Type B pancreatic cell (in vitro differentiated cells): ENCODE data around the gene NPTX1. TPM values are rescaled to one million over a fixed set of nuclear protein-coding genes. Genes with fewer than 3 reads are reported as not detected.

ENCODE experiments used
- DNase-seq: peaks from one replicate; pipeline ENCODE4 v3.0.0; 2021; ENCODE audit warnings: mixed read lengths; ENCODE audit not compliant: unreplicated experiment; ENCODE audit errors: extremely low spot score
- H3K27ac Mint-ChIP-seq: 2 replicates; pipeline ENCODE4 v1.8.0; 2021; ENCODE audit warnings: mild to moderate bottlenecking, mixed read lengths
- H3K27me3 Mint-ChIP-seq: 2 replicates; pipeline ENCODE4 v1.8.0; 2021; ENCODE audit warnings: mixed read lengths
- H3K36me3 Mint-ChIP-seq: 2 replicates; pipeline ENCODE4 v1.8.0; 2021; ENCODE audit warnings: mixed read lengths
- H3K4me1 Mint-ChIP-seq: one replicate; pipeline ENCODE4 v1.8.0; 2021; ENCODE audit warnings: mixed read lengths; ENCODE audit not compliant: unreplicated experiment
- H3K4me3 Mint-ChIP-seq: 2 replicates; pipeline ENCODE4 v1.8.0; 2021; ENCODE audit warnings: mild to moderate bottlenecking, mixed read lengths
- H3K9me3 Mint-ChIP-seq: 2 replicates; pipeline ENCODE4 v1.8.0; 2021; ENCODE audit warnings: mixed read lengths
- CTCF ChIP-seq: fragments of 200-600 bp; sonication (generic); conservative IDR thresholded peaks from 2 replicates; pipeline ENCODE4 v1.5.0; 2021; ENCODE audit warnings: antibody characterized with exemption, mild to moderate bottlenecking
- total RNA-seq: library from RNA; stranded (reverse); gene quantifications from 2 replicates; pipeline ENCODE4 v1.2.1, GENCODE V29; 2021; ENCODE audit warnings: low replicate concordance

Gene NPTX1
- total RNA-seq, 1 donor from 2014 or later: 4.7 TPM

- TF ChIP-seq CTCF: no peak
- Mint-ChIP-seq H3K4me1 (no peaks in the 10 kb centered on the region), H3K36me3 (no peaks in the 10 kb centered on the region), H3K4me3 (no peak overlapping the region), H3K9me3 (no peaks in the 10 kb centered on the region), H3K27me3 (peaks cover 7% of the 10 kb centered on the region), H3K27ac (no peak overlapping the region)
- DNase-seq: no peak
Observed at GRCh38 chr17:80447790-80448189, 28.6 kb downstream of the NPTX1 start.

- Mint-ChIP-seq H3K36me3 (no peaks in the 10 kb centered on the region), H3K9me3 (no peaks in the 10 kb centered on the region), H3K4me1 (no peaks in the 10 kb centered on the region), H3K27ac (no peak overlapping the region), H3K27me3 (peaks cover 17% of the 10 kb centered on the region), H3K4me3 (no peak overlapping the region)
- no peak for DNase-seq
- TF ChIP-seq CTCF: no peak
Observed at GRCh38 chr17:80446645-80447405, 29.6 kb downstream of the NPTX1 start.

GRCh38 chr17:80445726-80446110 is 30.7 kb downstream of the NPTX1 start:
- H3K4me1 Mint-ChIP-seq: no peaks in the 10 kb centered on the region
- no peak for TF ChIP-seq CTCF
- no peak for DNase-seq
- H3K9me3 Mint-ChIP-seq: no peaks in the 10 kb centered on the region
- no peak overlapping the region for H3K27ac Mint-ChIP-seq
- H3K4me3 Mint-ChIP-seq: no peak overlapping the region
- peaks cover 17% of the 10 kb centered on the region for H3K27me3 Mint-ChIP-seq
- H3K36me3 Mint-ChIP-seq: no peaks in the 10 kb centered on the region

- H3K4me3 Mint-ChIP-seq: no peak overlapping the region
- no peak for DNase-seq
- H3K4me1 Mint-ChIP-seq: no peaks in the 10 kb centered on the region
- no peak for TF ChIP-seq CTCF
- H3K36me3 Mint-ChIP-seq: no peaks in the 10 kb centered on the region
- no peaks in the 10 kb centered on the region for H3K9me3 Mint-ChIP-seq
- no peak overlapping the region for H3K27ac Mint-ChIP-seq
- H3K27me3 Mint-ChIP-seq: peaks cover 17% of the 10 kb centered on the region
Observed at GRCh38 chr17:80445007-80445725, 31.2 kb downstream of the NPTX1 start.

- no peak for DNase-seq
- no peaks in the 10 kb centered on the region for H3K36me3 Mint-ChIP-seq
- TF ChIP-seq CTCF: no peak
- no peak overlapping the region for H3K27ac Mint-ChIP-seq
- H3K4me1 Mint-ChIP-seq: no peaks in the 10 kb centered on the region
- H3K27me3 Mint-ChIP-seq: peaks cover 17% of the 10 kb centered on the region
- no peak overlapping the region for H3K4me3 Mint-ChIP-seq
- no peaks in the 10 kb centered on the region for H3K9me3 Mint-ChIP-seq
Observed at GRCh38 chr17:80444644-80444979, 31.8 kb downstream of the NPTX1 start.
